SIG-M5 (cell line): ENCODE results near the gene DIAPH2.
"Not testable (repeated sequence)": the region's sequence is repeated elsewhere in the genome, so short reads cannot be mapped to it uniquely, and the experiment has no call there.

ENCODE experiments used
- DNase-seq: peaks from one replicate; lab custom pipeline; 2025; lab: John Stamatoyannopoulos, UW

DIAPH2 gene

DNA sequence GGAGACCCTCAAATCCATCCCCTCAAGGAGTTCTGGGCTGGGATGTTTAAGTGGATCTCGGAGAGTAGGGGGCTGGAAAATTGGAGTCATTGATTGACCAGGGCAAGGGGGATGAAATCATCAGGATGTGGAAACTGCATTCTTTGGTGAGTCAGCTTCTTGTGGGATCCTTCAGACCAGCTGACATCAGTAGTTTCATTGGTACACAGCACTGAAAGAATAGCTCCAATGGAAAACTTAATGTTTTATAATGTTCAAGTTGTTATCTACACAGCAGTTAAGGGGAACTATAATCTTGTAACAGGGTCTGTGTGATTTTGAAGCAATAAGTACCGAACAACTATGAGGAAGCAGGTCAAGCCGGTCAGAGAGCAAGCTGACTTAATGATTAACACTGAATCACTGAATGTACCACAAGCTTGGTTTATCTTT lies 705.1 kb downstream of the DIAPH2 start:
- DNase-seq: no peak

DNA sequence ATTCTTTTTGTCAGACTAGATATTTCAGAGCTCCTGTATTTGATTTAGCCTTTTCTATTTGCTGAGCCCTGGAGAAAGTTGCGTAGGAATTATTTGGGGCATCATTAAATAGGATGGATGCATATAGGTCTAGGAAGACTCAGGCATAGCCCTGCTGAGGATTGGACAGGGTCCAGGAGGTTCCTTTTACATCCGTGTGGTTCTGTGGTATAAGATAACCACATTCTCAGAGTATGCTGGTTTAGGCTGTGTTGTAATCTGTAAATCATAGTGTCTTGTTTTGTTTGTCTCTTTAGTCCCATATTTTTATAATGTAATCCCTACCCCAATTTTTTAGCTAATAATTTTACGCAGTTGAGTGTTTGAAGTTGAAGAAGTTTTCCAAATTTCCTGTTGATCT lies 712.7 kb downstream of the DIAPH2 start:
- DNase-seq: no peak

DNA sequence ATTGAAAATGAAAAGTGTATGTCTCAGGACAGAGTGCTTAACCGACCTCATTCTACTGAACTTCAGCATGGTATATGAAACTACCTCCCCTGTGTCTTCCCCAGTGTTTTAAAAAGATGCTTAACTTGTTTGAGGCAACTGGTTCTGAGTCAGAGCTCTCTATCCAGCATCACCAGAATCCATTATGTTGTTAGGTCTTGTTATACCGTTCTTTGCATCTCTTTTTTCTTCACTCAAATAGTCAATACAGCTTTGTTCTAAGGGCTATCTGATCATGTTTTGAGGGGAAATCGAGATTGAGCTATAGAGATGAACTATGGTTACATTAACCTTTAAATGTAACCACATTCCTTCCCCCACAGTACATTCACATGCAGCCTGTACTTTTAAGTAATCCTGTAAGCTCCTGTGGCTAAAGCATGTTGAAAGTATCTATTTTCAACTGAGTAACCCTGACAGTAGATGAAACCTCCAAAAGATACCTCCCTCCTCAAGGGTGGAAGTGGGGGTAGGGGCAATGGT lies 713.4 kb downstream of the DIAPH2 start:
- DNase-seq: no peak

DNA sequence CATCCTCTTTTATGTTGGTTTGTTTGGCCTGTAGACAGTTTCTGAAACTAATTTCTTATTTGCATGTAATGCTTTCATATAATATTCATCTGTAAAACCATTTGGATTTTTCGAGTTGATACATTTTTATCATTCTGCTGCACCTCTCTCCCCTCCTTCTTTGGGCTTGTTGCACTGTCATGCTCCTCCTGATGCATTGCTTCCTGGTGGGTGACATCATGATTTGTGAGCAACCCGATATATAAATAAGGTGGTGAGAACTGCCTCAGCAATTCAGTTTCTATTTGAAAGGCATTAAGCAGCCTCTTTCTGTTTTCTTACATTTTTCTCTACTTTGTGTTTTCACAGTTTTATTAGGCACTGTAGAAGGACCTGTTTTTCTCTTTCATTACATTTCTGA lies 714.8 kb downstream of the DIAPH2 start:
- DNase-seq: no peak

DNA sequence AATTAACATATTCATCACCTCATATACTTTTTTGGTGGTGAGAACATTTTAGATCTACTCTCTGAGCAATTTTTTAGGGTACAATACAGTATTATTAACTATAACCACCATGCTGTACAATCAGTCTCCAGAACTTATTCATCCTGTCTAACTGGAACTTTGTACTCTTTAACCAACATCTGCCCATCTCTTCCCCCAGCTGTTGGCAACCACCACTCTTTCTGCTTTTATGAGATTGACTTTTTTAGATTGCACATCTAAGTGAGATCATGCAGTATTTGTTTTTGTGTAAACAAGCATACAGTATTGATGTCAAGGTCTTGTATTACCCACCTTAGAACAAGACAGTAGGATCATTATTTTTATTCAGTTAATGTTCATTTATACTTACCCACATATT lies 715.9 kb downstream of the DIAPH2 start:
- DNase-seq: no peak

- no peak for DNase-seq
These were observed 716.5 kb downstream of the DIAPH2 start for GRCh38 chrX:97401154-97401553.

- DNase-seq: no peak
These were observed 717.0 kb downstream of the DIAPH2 start for GRCh38 chrX:97401586-97402136.

GRCh38 chrX:97402333-97402732 lies 717.7 kb downstream of the DIAPH2 start:
- no peak for DNase-seq

DNA sequence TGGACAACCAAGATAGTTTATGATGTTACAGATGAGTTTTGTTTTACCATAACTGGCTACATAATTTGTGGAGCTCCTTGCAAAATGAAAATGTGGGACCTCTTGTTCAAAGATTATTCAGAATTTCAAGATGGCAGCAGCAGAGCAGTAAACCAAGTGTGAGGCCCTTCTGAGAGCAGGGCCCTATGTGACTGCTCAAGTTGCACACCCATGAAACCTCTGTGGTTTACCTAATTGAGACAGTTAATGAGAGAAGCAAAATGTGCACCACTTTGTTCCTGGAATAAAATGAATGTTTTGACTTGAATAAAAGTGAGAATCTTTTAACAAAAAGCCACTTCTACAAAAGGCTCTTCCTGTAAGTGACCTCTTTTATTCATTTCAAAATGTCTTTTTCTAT lies 718.3 kb downstream of the DIAPH2 start:
- no peak for DNase-seq

DNA sequence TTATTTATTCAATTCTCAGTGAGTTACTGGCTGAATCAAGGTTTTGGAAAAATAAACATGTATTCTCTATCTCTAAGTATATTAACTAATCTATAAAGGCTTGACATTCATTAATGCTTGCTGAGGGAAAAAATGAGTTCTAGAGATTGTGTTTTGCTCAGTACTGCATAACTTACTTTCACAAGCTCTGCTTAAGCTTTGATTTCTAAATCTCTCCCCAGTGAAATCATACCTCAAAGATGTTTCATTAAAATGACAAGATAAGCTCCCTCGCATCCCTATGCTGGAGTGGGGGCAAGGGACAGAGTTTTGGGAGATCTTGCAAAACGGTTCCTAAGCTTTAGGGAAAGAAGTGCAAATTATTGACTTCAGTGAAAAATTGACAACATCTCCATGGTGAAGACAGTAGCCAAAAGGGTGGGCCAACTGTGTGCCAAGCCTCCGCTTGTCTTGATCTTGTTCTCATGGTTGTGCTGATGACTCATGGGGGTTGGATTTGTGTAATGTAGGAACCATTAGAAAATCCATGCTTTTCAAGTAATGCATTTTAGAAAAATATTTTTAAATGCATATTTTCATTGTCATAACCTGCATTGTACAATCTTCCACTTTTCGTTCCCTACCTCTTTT lies 720.5 kb downstream of the DIAPH2 start:
- no peak for DNase-seq

GRCh38 chrX:97409632-97410415 lies 725.2 kb downstream of the DIAPH2 start:
- not testable (repeated sequence) for DNase-seq

- DNase-seq: no peak
These were observed 731.8 kb downstream of the DIAPH2 start for GRCh38 chrX:97416461-97416860.

DNA sequence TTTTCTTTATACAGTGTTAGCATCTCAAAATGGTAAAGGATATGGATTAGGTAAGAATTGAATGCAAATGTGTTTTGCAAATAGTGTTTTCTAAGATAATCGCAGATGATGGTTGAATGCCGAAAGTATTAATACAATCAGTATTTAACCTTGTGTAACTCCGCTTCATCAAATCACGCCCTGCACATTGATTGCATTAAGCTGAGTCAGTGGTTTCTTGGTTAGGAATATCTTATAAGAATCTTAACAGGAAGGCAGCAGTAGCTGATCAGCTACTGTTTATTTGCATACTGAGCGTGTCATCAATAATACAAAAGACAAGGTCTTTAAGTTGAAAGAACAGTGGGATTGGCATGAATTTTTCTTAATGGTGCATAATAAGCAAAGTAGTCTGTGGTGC lies 744.5 kb downstream of the DIAPH2 start:
- DNase-seq: no peak

DNA sequence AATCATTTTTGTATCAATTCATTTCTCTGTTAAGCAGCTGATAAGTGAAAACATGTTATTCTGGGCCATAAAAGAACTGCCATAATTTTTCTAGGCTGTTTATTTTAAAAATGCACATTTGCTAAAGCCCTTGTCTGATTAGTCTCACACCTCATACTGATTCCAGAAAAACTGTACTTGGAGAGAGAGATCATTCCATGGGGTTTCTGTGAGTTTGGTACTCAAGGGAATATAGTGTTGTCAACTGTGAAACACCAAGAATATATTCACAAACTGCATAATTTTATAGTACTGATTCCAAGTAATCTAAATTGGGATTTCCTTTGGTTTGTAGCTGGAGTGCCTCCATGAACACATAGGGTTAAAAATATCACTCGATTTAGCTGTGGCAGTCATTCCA lies 746.6 kb downstream of the DIAPH2 start:
- no peak for DNase-seq

DNA sequence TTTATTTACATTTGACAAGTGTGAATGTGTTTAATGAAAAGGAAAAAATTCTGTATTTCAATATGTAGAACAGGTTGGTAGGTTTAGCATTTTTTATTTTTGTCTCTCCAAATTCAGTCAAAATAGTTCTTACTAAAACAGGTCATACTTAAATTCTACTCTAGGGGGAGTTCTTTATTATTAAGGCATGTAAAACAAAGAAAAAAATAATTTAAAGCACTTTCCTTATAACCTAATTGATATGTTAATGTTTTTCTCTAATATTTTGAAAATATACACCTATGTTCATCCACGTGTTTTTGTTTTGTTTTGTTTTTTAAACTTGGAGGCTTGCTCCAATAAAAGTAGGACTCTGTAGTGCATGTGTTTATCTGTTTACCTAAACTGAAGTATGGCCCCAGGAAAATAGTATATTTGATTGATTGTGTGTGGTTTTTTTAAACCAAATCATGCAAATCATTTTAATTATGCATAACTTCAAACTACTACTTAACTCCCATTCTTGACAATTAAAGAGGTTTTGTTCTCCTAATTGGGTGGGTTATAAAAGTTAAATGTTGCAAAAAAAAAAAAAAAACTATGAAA lies 761.7 kb downstream of the DIAPH2 start:
- DNase-seq: no peak

DNA sequence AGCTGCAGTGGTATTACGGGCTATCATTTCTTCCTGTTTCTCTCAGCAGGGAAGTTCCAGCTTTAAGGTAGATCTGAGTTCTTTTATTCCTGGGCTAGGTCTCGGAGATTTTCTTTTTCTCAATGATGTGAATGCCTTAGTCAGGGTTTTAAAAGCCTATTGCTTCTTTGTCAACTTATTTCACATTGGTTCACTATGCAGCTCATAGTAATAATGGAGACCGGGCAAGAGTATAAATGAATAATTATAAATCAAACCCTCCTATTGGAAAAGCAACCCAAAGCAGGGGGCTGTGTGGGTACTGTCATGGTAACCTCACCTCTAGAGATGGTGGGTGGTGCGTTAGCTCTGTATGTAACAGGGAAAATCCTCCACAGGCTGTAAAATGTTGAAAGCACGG lies 762.7 kb downstream of the DIAPH2 start:
- no peak for DNase-seq

DNA sequence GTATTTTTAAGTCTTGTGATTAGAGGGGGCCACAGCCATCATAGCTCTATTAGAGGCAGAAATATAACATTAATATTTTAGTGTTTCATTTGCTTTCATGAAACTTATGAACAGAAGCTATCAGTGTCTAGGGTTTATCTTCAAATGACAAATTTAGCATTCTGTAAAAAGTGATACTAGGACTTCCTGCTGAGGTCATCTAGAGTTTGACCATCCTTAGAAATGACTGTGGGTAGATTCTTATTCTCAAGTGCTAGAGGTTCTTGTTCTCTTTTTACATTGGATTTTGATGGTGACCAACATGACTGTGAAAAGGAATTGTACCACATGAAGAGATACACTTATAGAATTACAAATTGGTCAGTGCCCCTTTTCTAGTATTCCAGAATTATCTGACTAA lies 767.6 kb downstream of the DIAPH2 start:
- DNase-seq: no peak

- no peak for DNase-seq
These were observed 777.1 kb downstream of the DIAPH2 start for GRCh38 chrX:97461763-97462162.

DNA sequence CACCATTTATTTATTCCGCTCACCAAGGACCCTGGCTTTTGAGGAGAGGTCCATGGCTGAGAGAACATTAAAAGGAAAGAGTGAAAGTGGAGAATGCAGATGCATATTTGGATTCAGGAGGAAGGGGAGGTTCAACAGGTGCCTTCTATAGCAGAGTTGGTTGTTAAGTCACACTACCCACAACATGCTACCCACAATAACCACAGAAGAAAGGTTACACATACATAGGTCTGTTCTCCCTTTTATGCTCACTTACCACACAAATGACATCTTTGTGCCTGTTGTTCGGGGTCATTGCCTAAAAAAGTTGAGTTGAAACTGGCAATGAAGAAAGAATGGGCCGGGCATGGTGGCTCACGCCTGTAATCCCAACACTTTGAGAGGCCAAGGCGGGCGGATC lies 786.4 kb downstream of the DIAPH2 start:
- DNase-seq: no peak

DNA sequence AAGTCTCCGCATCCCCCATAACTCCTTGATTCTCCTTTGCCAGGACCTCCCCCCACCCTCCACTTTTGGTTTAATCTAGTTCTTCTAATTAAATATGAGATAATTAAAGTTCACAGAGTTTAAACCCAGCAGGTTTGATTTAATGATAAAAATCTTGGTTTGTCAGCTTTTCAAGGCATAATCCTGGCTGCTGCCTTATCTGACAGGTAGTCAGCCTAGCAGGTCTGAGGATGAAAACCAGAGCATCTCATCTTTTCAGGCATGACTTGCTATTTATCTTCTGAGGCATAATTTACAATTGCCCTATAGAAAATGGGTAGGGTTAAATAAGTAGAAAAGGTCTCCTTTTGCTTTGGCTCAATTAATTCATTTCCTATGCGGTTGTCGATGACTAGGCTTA lies 790.3 kb downstream of the DIAPH2 start:
- DNase-seq: no peak

- no peak for DNase-seq
These were observed 794.7 kb downstream of the DIAPH2 start for GRCh38 chrX:97479106-97479890.

DNA sequence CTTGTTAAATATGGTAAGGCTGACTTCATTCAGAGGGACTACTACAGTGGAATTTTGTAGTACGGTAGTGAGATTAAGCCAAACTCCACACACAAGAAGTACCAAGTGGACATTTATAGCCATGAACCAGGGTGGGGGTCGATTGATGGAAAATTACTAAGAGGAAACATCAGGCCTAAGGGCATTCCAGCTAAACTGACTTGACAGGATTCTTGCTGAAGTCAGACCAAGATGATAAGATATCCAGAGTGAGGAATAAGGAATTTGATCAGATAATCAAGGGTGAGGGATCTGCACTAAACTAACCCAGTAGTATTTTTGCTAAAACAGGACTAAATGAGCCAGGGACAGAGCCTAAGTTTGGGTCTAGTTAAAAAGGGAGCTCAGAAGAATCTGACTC lies 796.6 kb downstream of the DIAPH2 start:
- no peak for DNase-seq
